ENCODE data around the gene LETMD1.
"Not testable (repeated sequence)": the region's sequence is repeated elsewhere in the genome, so short reads cannot be mapped to it uniquely, and the experiment has no call there.

The LETMD1 gene

GRCh38 chr12:51047655-51048540, at the start of gene LETMD1:
Gene LETMD1, plus strand, starts transcription at chr12:51048327. Its CDS starts 30 bp downstream, at chr12:51048357.
- DNase-seq: peak; percentile 92

- no peak for DNase-seq
Observed at GRCh38 chr12:50999093-50999492, 49.0 kb upstream of the LETMD1 start.

- DNase-seq: no peak
Observed at GRCh38 chr12:51000245-51000644, 47.9 kb upstream of the LETMD1 start.

GRCh38 chr12:51001799-51002198, 46.3 kb upstream of the LETMD1 start:
- no peak for DNase-seq

- no peak for DNase-seq
Observed at GRCh38 chr12:51004504-51004903, 43.6 kb upstream of the LETMD1 start.

- DNase-seq: no peak
Observed at GRCh38 chr12:51005030-51005429, 43.1 kb upstream of the LETMD1 start.

GRCh38 chr12:51005671-51006070, 42.5 kb upstream of the LETMD1 start:
- DNase-seq: no peak

- no peak for DNase-seq
Observed at GRCh38 chr12:51008329-51009055, 39.6 kb upstream of the LETMD1 start.

- DNase-seq: no peak
Observed at GRCh38 chr12:51009056-51009440, 39.1 kb upstream of the LETMD1 start.

- no peak for DNase-seq
Observed at GRCh38 chr12:51011955-51012354, 36.2 kb upstream of the LETMD1 start.

GRCh38 chr12:51012570-51013236, 35.4 kb upstream of the LETMD1 start:
- no peak for DNase-seq

GRCh38 chr12:51013441-51013840, 34.7 kb upstream of the LETMD1 start:
- no peak for DNase-seq

- not testable (repeated sequence) for DNase-seq
Observed at GRCh38 chr12:51014467-51014866, 33.7 kb upstream of the LETMD1 start.

GRCh38 chr12:51017452-51017851, 30.7 kb upstream of the LETMD1 start:
- DNase-seq: no peak

- no peak for DNase-seq
Observed at GRCh38 chr12:51018956-51019355, 29.2 kb upstream of the LETMD1 start.

- no peak for DNase-seq
Observed at GRCh38 chr12:51019927-51020326, 28.2 kb upstream of the LETMD1 start.

GRCh38 chr12:51020448-51021182, 27.5 kb upstream of the LETMD1 start:
- no peak for DNase-seq

- DNase-seq: no peak
Observed at GRCh38 chr12:51021694-51022093, 26.4 kb upstream of the LETMD1 start.

GRCh38 chr12:51023625-51024382, 24.3 kb upstream of the LETMD1 start:
- DNase-seq: no peak

GRCh38 chr12:51025338-51025835, 22.7 kb upstream of the LETMD1 start:
- no peak for DNase-seq

- peak; percentile 66 for DNase-seq
Observed at GRCh38 chr12:51025836-51026638, 22.1 kb upstream of the LETMD1 start, which contains the start of gene SLC11A2. Gene SLC11A2, minus strand, starts transcription at chr12:51026384. Its CDS starts 15,656 bp downstream, at chr12:51010728.
